Measurements from ENCODE around the gene KDM7A. TPM values are rescaled to one million over a fixed set of nuclear protein-coding genes. Genes with fewer than 3 reads are reported as not detected.

KDM7A gene
- polyA plus RNA-seq, 1 donor from 2014 or later: 8.2 TPM

DNA sequence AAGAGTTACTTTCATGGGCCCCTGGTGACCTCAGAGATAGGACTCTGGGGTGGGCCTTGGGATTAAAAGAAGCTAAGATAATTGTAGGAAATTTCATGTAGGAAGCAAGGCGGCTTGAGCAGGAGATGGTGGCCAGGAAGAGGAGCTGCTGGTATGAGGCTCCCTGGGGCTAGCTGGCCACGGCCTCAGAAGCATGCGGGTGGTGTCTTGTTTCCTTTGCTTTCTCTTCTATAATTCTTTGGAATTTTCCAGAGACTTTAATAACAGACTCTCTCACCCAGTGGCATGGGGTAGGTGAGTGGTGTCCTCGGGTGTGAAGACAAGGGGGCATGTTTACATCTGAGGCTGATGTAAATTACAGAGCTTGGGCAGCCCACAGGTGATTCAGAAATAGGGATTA, 41.9 kb upstream of the KDM7A start:
- no peak overlapping the region for H2AFZ ChIP-seq (ENCODE audit: low read depth, low read length)
- no peaks in the 10 kb centered on the region for H3K36me3 ChIP-seq (ENCODE audit: insufficient read depth, low read length)
- H3K4me2 ChIP-seq (ENCODE audit: low read length): no peak overlapping the region
- no peak overlapping the region for H3K9ac ChIP-seq (ENCODE audit: low read length)
- no peaks in the 10 kb centered on the region for H3F3A ChIP-seq (ENCODE audit: insufficient read depth, low read length, poor library complexity, severe bottlenecking)
- TF ChIP-seq REST (IDR thresholded peaks at IDR 0.05; ENCODE audit: borderline replicate concordance) (no peak), EZH2 (IDR thresholded peaks at IDR 0.05; ENCODE audit: borderline replicate concordance, insufficient read depth, low read length, poor library complexity, severe bottlenecking) (no peak), MXI1 (conservative IDR thresholded peaks at IDR 0.05; ENCODE audit: poor library complexity, severe bottlenecking) (no peak), POLR2AphosphoS5 (IDR thresholded peaks at IDR 0.05) (no peak), TAF1 (IDR thresholded peaks at IDR 0.05; ENCODE audit: low read depth) (no peak), RAD21 (conservative IDR thresholded peaks at IDR 0.05) (no peak), SMC3 (conservative IDR thresholded peaks at IDR 0.05; ENCODE audit: poor library complexity) (no peak), EP300 (conservative IDR thresholded peaks at IDR 0.05; ENCODE audit: poor library complexity, severe bottlenecking) (no peak)
- TF ChIP-seq, protein P1, sequence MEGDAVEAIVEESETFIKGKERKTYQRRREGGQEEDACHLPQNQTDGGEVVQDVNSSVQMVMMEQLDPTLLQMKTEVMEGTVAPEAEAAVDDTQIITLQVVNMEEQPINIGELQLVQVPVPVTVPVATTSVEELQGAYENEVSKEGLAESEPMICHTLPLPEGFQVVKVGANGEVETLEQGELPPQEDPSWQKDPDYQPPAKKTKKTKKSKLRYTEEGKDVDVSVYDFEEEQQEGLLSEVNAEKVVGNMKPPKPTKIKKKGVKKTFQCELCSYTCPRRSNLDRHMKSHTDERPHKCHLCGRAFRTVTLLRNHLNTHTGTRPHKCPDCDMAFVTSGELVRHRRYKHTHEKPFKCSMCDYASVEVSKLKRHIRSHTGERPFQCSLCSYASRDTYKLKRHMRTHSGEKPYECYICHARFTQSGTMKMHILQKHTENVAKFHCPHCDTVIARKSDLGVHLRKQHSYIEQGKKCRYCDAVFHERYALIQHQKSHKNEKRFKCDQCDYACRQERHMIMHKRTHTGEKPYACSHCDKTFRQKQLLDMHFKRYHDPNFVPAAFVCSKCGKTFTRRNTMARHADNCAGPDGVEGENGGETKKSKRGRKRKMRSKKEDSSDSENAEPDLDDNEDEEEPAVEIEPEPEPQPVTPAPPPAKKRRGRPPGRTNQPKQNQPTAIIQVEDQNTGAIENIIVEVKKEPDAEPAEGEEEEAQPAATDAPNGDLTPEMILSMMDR (IDR thresholded peaks at IDR 0.05; ENCODE audit: poor library complexity, severe bottlenecking): no peak
- H3K9me2 ChIP-seq (ENCODE audit: insufficient read depth, low read length): no peaks in the 10 kb centered on the region
- no peaks in the 10 kb centered on the region for H3K9me3 ChIP-seq (ENCODE audit: low read length)
- no peaks in the 10 kb centered on the region for H3K27me3 ChIP-seq (ENCODE audit: insufficient read depth, low read depth, low read length)
- no peaks in the 10 kb centered on the region for H3K79me2 ChIP-seq (replicated peaks; ENCODE audit: insufficient read depth, low read length)
- H4K20me1 ChIP-seq (ENCODE audit: insufficient read depth): no peaks in the 10 kb centered on the region
- no peak overlapping the region for H3K4me3 ChIP-seq (ENCODE audit: low read length)
- no peak overlapping the region for H3K27ac ChIP-seq (ENCODE audit: low read length)

DNA sequence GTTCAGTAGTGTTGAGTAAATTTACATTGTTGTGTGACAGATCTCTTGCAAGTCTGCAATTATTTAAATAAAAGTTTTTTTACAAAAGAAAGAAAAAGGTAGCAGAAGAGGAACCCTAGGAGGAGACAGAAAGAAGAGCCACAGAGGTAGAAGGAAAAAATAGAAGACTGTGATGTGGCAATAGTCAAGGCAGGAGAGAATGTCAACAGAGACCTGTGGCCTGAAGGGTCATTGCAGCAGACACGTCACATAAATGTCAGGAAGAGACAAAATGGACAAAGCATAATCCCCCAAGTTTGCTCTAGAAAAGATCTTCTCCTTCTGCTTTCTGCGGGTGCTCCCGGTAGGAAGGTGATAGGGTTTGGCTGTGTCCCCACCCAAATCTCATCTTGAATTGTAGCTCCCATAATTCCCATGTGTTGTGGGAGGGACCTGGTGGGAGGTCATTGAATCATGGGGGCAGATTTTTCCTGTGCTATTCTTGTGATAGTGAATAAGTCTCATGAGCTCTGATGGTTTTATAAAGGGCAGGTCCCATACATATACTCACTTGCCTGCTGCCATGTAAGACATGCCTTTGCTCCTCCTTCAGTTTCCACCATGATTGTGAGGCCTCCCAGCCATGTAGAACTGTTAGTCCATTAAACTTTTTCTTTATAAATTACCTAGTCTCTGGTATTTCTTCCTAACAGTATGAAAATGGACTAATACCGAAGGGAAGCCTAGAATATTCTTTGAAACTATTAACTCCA, 41.1 kb upstream of the KDM7A start:
- Histone ChIP-seq H3K27me3 (ENCODE audit: insufficient read depth, low read depth, low read length) (no peaks in the 10 kb centered on the region), H3K79me2 (replicated peaks; ENCODE audit: insufficient read depth, low read length) (no peaks in the 10 kb centered on the region), H3K4me3 (ENCODE audit: low read length) (no peak overlapping the region), H3K36me3 (ENCODE audit: insufficient read depth, low read length) (no peaks in the 10 kb centered on the region), H3K9me3 (ENCODE audit: low read length) (no peaks in the 10 kb centered on the region), H4K20me1 (ENCODE audit: insufficient read depth) (no peaks in the 10 kb centered on the region), H3K4me2 (ENCODE audit: low read length) (no peak overlapping the region), H3K9ac (ENCODE audit: low read length) (no peak overlapping the region), H3K9me2 (ENCODE audit: insufficient read depth, low read length) (no peaks in the 10 kb centered on the region), H3K27ac (ENCODE audit: low read length) (no peak overlapping the region), H3F3A (ENCODE audit: insufficient read depth, low read length, poor library complexity, severe bottlenecking) (no peaks in the 10 kb centered on the region), H2AFZ (ENCODE audit: low read depth, low read length) (no peak overlapping the region)
- TF ChIP-seq EP300 (conservative IDR thresholded peaks at IDR 0.05; ENCODE audit: poor library complexity, severe bottlenecking) (no peak), MXI1 (conservative IDR thresholded peaks at IDR 0.05; ENCODE audit: poor library complexity, severe bottlenecking) (no peak), POLR2AphosphoS5 (IDR thresholded peaks at IDR 0.05) (no peak)

All from neural cell (in vitro differentiated cells).